Fibroblast of pulmonary artery (primary cell): ENCODE measurements around the gene RXRG.

Experiments
- DNase-seq: peaks from one replicate; pipeline ENCODE4 v3.0.0-alpha.2; 2010; ENCODE audit warnings: low read depth
- H3K4me3 ChIP-seq: replicated peaks from 2 replicates; pipeline ENCODE4 v1.5.1; 2011; ENCODE audit warnings: low read depth, mild to moderate bottlenecking, control low read depth, low read length, moderate library complexity
- TF ChIP-seq, protein P1 (sequence below): IDR thresholded peaks from 2 replicates; pipeline ENCODE4 v1.5.1; 2011; ENCODE audit warnings: mild to moderate bottlenecking, control low read depth, low read length, inconsistent platforms; ENCODE audit errors: missing control alignments

Gene RXRG

GRCh38 chr1:165483412-165483811 is 38.5 kb upstream of the RXRG start:
- DNase-seq, result no peak
- no peak overlapping the region for H3K4me3 ChIP-seq
- TF ChIP-seq, protein P1, sequence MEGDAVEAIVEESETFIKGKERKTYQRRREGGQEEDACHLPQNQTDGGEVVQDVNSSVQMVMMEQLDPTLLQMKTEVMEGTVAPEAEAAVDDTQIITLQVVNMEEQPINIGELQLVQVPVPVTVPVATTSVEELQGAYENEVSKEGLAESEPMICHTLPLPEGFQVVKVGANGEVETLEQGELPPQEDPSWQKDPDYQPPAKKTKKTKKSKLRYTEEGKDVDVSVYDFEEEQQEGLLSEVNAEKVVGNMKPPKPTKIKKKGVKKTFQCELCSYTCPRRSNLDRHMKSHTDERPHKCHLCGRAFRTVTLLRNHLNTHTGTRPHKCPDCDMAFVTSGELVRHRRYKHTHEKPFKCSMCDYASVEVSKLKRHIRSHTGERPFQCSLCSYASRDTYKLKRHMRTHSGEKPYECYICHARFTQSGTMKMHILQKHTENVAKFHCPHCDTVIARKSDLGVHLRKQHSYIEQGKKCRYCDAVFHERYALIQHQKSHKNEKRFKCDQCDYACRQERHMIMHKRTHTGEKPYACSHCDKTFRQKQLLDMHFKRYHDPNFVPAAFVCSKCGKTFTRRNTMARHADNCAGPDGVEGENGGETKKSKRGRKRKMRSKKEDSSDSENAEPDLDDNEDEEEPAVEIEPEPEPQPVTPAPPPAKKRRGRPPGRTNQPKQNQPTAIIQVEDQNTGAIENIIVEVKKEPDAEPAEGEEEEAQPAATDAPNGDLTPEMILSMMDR, result no peak

DNA sequence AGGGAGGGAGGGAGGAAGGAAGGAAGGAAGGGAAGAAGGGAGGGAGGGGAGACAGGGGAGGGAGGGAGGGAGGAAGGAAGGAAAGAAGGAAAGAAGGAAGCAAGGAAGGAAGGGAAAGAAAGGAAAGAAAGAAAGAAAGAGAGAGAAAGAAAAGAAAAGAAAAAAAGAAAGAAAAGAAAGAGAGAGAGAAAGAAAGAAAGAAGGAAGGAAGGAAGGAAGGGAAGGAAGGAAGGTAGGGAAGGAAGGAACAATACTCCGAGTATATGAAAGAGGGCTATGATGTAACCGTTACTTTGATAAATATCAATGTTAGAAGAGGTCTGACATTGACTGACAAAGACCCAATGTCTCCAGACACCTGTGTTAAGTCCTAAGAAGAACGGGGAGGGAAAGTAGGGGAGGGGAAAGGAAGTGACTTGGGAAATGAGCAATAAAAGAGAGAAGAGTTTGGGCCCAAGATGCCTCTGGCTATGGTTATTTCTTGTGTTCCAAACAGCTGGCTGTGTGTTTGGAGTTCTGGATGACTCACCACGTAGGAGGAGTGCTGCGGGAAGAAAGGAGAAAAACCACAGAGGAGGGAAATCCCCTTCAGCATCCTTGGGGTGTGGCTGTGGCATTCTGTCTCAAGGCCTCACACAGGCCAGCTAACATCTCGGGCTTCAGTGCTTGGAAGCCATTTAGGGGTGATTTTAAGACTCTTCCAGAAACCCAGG is 37.0 kb upstream of the RXRG start:
- no peak overlapping the region for H3K4me3 ChIP-seq
- TF ChIP-seq, protein P1, result no peak
- peak; percentile 82 for DNase-seq

DNA sequence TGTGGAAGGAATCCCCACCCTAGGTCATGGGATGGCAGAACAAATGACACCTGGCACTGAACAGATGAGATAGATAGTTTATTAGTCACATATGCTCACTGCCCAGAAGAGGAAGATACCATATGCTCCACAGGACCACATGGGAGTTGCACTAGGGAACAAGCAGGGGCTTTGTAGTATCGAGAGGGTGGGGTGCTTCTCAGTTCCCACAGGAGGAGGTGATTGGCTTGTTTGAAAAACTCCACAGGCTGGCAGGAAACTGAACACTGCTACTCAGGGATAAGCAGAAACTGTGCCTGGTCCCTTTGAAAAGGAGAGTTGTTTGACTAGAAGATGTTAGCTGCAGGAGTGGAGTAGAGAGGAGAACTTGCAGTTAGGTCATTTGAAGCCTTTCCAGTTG is 31.9 kb upstream of the RXRG start:
- DNase-seq, result no peak
- no peak overlapping the region for H3K4me3 ChIP-seq
- TF ChIP-seq, protein P1, result no peak

DNA sequence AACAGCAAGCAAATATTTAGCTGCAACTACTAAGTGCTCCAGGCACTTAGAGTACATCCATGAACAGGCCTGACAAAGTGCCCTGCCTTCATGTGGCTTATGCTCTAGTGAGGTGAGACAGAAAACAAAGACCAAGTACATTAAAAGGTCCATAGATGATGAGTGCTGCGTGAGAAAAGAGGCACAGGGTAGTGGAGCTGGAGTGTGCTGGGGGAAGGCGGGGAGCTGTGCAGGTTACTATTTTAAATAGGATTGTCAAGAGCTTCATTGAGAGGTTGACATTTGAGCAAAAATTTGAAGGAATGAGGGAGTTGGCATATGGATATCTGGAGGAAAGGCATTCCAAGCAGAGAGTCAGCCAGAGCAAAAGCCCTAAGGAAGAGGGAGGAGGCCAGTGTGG is 29.3 kb upstream of the RXRG start:
- DNase-seq, result no peak
- TF ChIP-seq, protein P1, result no peak
- no peak overlapping the region for H3K4me3 ChIP-seq

DNA sequence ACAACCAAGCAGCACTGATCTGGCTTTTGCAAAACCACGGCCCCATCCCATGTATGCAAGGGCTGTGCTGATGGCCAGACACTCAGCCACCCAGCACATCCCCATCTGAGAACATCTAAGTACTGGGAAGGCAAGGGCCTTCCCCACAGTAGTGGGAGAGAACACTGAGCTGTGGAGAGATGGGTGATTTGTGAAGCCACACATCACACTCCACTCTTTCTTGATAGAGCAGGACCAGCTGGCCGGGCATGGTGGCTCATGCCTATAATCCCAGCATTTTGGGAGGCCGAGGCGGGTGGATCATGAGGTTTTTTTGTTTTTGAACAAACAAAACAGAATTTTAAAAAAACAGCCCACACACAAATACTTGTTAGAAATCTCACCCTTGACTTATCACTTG is 28.2 kb upstream of the RXRG start:
- DNase-seq, result no peak
- no peak overlapping the region for H3K4me3 ChIP-seq

DNA sequence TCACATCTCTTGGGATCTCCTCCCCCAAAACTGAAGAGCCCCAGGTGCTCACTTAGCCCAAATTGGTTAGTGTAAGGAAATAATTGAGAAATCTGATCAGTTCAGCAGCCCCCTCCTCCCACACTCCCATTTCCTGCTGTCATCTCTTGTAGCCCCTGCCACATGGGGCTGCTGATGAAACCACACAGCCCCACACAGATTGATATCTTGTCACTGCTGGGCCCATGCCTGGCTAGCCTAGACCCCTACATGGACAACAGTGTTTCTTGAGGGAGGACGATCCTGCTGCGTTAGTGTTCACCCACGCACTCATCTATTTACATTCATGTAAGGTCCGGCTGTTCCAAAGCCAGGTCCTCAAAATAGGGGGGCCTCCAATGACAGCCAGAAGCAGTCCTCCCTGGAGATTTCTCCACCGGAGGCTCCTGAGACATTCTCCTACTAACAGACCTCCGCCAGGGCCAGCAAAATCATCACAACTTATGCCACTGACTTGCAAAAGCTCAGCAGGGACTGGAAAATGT is 23.9 kb upstream of the RXRG start:
- H3K4me3 ChIP-seq, result no peak overlapping the region
- DNase-seq, result no peak
- TF ChIP-seq, protein P1, result no peak

More for the DNA sequence above, 28.2 kb upstream of the RXRG start:
- TF ChIP-seq, protein P1, result no peak

- TF ChIP-seq, protein P1, result no peak
- no peak overlapping the region for H3K4me3 ChIP-seq
Observed at GRCh38 chr1:165468253-165468652, 23.3 kb upstream of the RXRG start.

More at GRCh38 chr1:165468253-165468652, 23.3 kb upstream of the RXRG start:
- no peak for DNase-seq
